GM10266 (cell line): ENCODE results near the gene GREB1L.

Experiments used
- DNase-seq: peaks from one replicate; pipeline ENCODE4 v3.0.0; 2012; ENCODE audit errors: extremely low spot score
- CTCF ChIP-seq: IDR thresholded peaks from 2 replicates; pipeline ENCODE4 v1.5.1; 2012; ENCODE audit warnings: mild to moderate bottlenecking, low read depth; ENCODE audit not compliant: control insufficient read depth, insufficient read depth; ENCODE audit errors: missing control alignments

GREB1L gene

GRCh38 chr18:21242780-21243401, 859 bp downstream of the GREB1L start:
- TF ChIP-seq CTCF, result no peak
- no peak for DNase-seq

- no peak for DNase-seq
- TF ChIP-seq CTCF, result no peak
Measured at GRCh38 chr18:21254576-21254975, 12.5 kb downstream of the GREB1L start.

GRCh38 chr18:21255211-21255610, 13.2 kb downstream of the GREB1L start:
- DNase-seq, result no peak
- TF ChIP-seq CTCF, result no peak

GRCh38 chr18:21257386-21257785, 15.4 kb downstream of the GREB1L start:
- DNase-seq, result no peak
- no peak for TF ChIP-seq CTCF

GRCh38 chr18:21260621-21261020, 18.6 kb downstream of the GREB1L start:
- no peak for DNase-seq
- no peak for TF ChIP-seq CTCF

GRCh38 chr18:21261352-21261751, 19.3 kb downstream of the GREB1L start:
- TF ChIP-seq CTCF, result no peak
- DNase-seq, result no peak

- no peak for DNase-seq
- no peak for TF ChIP-seq CTCF
Measured at GRCh38 chr18:21262244-21262643, 20.2 kb downstream of the GREB1L start.
